ENCODE data around the gene SLC25A43.
"Not testable (repeated sequence)": the region's sequence is repeated elsewhere in the genome, so short reads cannot be mapped to it uniquely, and the experiment has no call there.

Gene SLC25A43

DNA sequence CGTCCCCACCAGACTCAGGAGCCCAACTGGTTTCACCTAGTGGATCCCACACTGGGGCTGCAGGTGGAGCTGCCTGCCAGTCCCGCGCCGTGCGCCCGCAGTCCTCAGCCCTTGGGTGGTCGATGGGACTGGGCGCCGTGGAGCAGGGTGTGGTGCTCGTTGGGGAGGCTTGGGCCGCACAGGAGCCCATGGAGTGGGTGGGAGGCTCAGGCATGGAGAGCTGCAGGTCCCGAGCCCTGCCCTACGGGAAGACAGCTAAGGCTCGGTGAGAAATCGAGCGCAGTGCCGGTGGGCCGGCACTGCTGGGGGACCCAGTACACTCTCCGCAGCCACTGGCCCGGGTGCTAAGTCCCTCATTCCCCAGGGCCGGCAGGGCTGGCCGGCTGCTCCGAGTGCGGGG lies 88.6 kb downstream of the SLC25A43 start:
- not testable (repeated sequence) for H3K27me3 Mint-ChIP-seq, H3K4me1 Mint-ChIP-seq

DNA sequence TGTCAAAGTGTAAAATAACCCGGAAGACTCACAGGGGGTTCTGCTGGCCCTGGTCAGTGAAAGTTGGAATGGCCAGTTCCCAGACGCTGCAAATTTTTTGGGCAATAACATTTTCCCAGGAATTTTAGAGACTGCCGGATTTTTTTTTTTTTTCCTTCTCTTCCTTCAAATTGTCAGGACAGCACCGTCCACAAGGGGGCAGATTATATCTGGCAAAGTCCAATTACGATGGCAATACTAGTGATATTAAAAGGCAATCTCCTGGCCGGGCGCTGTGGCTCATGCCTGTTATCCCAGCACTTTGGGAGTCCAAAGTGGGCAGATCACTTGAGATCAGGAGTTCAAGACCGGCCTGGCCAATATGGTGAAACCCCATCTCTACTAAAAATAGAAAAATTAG lies 89.6 kb downstream of the SLC25A43 start:
- Mint-ChIP-seq H3K4me3 (no peak overlapping the region), H3K9me3 (no peaks in the 10 kb centered on the region), H3K27ac (no peak overlapping the region), H3K27me3 (no peaks in the 10 kb centered on the region), H3K36me3 (no peaks in the 10 kb centered on the region), H3K4me1 (no peaks in the 10 kb centered on the region)
- CTCF ChIA-PET, result interaction anchor here (0.6 to 5.6 kb wide), 5 partner anchors 19 to 390 kb away, joined by 3 to 25 read pairs (median 3); partner anchors contain the start of gene SLC25A5
- DNase-seq, result peak; percentile 50

More for the DNA sequence above, 88.6 kb downstream of the SLC25A43 start:
- not testable (repeated sequence) for H3K36me3 Mint-ChIP-seq, H3K4me3 Mint-ChIP-seq, H3K27ac Mint-ChIP-seq, H3K9me3 Mint-ChIP-seq, DNase-seq
- CTCF ChIA-PET, result interaction anchor here (1.3 to 5.6 kb wide), 3 partner anchors 9 to 23 kb away, joined by 3 to 25 read pairs (median 13); partner anchors contain the start of gene SLC25A5

DNA sequence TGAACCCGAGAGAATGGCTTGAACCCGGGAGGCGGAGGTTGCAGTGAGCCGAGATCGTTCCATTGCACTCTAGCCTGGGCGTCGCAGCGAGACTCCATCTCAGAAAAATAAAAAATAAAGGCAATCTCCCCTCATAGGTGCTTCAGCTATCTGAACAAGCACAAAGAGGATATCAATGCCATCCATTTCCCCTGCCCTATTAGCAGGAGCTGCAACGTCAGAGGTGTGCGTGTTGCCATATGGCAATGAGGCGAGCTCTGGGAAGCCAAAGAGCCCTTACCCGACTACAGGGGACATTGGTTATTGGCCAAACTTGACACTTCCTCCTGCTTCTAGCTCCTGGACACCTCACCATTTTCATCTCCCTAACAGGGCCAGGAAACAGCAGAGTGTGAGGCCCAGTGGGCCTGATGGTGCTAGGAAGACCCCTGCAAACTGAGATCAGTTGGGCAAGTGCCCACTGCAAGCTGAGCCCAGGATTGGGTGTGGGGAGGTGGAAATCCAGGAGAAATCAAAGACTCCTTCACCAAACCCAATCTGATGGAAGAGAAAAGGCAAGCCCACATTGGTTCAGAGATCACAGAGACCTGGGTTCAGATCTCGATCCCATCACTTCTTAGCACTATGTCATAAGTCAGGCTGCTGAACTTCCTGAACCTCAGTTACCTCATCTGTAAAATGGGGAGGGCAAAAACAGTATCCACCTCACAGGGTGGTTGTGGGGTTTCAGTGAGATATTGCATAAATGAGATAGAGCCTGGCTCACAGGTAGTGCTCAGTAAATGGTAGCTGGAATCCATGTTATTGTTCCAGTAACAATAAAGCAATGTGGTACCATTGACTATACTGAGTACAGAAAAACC lies 90.3 kb downstream of the SLC25A43 start:
- no peak overlapping the region for H3K27ac Mint-ChIP-seq
- H3K4me1 Mint-ChIP-seq, result no peaks in the 10 kb centered on the region
- H3K27me3 Mint-ChIP-seq, result no peaks in the 10 kb centered on the region
- no peak for DNase-seq
- CTCF ChIA-PET, result interaction anchor here (0.9 to 5.6 kb wide), 4 partner anchors 20 to 389 kb away, joined by 3 to 25 read pairs (median 8); partner anchors contain the start of gene SLC25A5
- no peaks in the 10 kb centered on the region for H3K36me3 Mint-ChIP-seq
- no peak overlapping the region for H3K4me3 Mint-ChIP-seq
- H3K9me3 Mint-ChIP-seq, result no peaks in the 10 kb centered on the region

DNA sequence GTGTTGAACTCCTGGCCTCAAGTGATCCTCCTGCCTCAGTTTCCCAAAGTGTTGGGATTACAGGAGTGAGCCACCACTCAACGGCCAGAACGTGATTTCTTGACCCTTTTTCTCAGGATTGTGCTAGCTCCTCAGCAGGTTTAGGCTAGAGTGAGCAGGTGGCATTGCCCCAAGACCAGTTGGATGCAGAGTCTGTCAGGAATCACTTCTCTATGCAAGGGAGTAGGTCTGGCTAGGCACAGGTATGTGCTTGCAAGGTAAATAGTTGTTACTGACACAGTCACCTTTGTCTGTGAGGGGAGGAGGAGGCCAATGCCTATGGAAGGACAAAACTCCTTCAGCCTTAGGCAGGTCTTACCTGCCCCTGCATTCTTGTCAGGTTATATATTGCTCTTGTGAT lies 93.3 kb downstream of the SLC25A43 start:
- Mint-ChIP-seq H3K27me3 (no peaks in the 10 kb centered on the region), H3K27ac (no peak overlapping the region), H3K4me1 (peaks cover 16% of the 10 kb centered on the region), H3K4me3 (no peak overlapping the region), H3K9me3 (no peaks in the 10 kb centered on the region), H3K36me3 (no peaks in the 10 kb centered on the region)
- DNase-seq, result no peak
- CTCF ChIA-PET, result interaction anchor here (2.5 kb wide), 1 partner anchor 10 kb away, joined by 15 read pairs; no protein-coding TSS in a partner anchor

DNA sequence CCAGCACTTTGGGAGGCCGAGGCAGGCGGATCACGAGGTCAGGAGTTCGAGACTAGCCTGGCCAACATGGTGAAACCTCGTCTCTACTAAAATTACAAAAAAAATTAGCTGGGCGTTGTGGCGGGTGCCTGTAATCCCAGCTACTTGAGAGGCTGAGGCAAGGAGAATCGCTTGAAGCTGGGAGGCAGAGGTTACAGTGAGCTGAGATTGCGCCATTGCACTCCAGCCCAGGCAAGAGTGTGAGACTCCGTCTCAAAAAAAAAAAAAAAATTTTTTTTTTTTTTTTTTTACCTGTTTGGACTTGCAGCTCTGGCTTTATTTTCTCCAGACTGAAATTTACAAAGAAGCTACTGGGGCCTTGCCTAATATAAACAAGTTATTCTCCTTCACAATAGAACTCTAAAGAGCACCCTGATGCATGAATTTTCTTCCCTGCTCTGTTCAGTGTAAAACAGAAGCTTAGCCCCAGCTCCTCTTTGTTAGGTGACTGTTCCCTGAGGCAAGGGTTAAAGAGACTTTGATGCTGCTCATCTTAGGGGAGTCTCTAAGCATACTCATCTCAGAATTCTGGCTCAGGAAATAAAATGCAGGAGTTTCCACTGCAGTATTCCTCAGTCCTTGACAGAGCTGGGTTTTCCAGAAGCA lies 94.8 kb downstream of the SLC25A43 start:
- not testable (repeated sequence) for H3K4me3 Mint-ChIP-seq, H3K27me3 Mint-ChIP-seq, DNase-seq, H3K36me3 Mint-ChIP-seq, H3K27ac Mint-ChIP-seq, H3K9me3 Mint-ChIP-seq
- H3K4me1 Mint-ChIP-seq, result peaks cover 16% of the 10 kb centered on the region
- CTCF ChIA-PET, result interaction anchor here (1.0 to 1.2 kb wide), 2 partner anchors 10 to 286 kb away, joined by 3 read pairs; no protein-coding TSS in a partner anchor

DNA sequence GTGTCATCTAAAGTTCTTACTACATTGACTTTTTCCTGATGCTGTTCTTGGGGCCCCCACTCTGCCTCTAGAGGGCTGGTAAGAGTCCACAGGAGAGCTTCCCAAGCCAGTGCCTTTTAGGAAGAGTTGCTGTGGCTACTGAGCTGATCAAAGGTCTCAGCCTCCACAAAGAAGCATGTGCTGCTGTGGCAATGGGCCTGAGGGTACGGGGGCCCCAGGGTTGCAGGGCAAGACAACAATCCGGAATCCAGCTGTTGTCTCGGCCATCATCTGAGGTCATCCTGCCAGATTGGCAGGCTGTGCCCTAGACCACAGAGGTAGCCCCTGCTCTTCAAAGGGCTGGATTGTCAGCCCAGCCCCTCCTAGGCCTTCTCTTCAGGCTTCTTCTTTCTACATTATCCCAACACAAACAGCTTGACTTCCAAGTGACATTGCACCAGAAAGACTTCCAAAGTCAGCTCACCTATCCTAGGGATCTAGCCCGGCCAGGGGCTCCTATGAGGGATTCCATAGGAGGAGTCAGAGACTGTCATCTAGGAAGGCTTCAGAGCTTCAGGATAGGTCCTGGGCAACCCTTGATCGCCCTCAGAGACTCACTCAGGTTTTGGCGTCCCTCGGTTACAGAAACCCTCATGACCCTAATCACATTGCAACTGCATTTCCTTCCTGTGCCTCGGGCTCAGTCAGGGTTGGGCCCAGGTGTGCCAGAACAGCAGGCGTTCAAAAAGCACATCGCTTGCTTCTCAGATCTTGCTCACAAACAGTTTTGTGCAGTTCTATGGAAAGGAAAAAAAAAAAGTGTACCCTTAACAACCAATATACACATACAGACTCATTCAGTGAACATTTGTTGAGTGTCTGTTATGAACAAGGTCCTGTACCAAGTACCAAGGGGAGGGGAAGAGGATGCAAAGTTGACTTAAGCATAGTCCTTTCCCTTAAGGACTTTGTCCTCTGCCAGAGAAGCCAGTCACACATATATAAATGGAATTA lies 96.9 kb downstream of the SLC25A43 start:
- no peaks in the 10 kb centered on the region for H3K27me3 Mint-ChIP-seq
- CTCF ChIA-PET, result interaction anchor here (1.1 to 2.7 kb wide), 2 partner anchors 13 to 20 kb away, joined by 4 to 9 read pairs; no protein-coding TSS in a partner anchor
- H3K4me1 Mint-ChIP-seq, result peaks cover 16% of the 10 kb centered on the region
- no peak overlapping the region for H3K4me3 Mint-ChIP-seq
- peak; percentile 27 for DNase-seq
- no peaks in the 10 kb centered on the region for H3K36me3 Mint-ChIP-seq
- H3K27ac Mint-ChIP-seq, result peak overlapping the region; percentile 29
- no peaks in the 10 kb centered on the region for H3K9me3 Mint-ChIP-seq

DNA sequence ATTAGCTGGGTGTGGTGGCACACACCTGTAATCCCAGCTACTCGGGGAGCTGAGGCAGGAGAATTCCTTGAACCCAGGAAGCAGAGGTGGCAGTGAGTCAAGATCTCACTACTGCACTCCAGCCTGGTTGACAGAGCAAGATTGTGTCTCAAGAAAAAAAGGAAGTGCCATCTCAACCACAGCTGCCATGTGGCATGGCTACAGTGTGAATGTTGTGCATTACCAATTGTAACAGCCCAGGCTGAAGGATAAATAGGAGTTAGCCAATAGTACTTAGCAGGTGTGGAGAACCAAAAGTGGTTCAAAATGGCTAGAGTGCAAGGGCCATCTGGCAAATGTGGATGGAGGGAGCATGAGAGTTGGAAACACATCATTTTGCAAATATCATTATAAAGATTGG lies 98.0 kb downstream of the SLC25A43 start:
- H3K27me3 Mint-ChIP-seq, result no peaks in the 10 kb centered on the region
- DNase-seq, result no peak
- H3K27ac Mint-ChIP-seq, result no peak overlapping the region
- peaks cover 23% of the 10 kb centered on the region for H3K4me1 Mint-ChIP-seq
- H3K9me3 Mint-ChIP-seq, result no peaks in the 10 kb centered on the region
- CTCF ChIA-PET, result interaction anchor here (0.6 to 2.7 kb wide), 3 partner anchors 9 to 15 kb away, joined by 3 to 9 read pairs (median 3); no protein-coding TSS in a partner anchor
- no peaks in the 10 kb centered on the region for H3K36me3 Mint-ChIP-seq
- H3K4me3 Mint-ChIP-seq, result no peak overlapping the region

DNA sequence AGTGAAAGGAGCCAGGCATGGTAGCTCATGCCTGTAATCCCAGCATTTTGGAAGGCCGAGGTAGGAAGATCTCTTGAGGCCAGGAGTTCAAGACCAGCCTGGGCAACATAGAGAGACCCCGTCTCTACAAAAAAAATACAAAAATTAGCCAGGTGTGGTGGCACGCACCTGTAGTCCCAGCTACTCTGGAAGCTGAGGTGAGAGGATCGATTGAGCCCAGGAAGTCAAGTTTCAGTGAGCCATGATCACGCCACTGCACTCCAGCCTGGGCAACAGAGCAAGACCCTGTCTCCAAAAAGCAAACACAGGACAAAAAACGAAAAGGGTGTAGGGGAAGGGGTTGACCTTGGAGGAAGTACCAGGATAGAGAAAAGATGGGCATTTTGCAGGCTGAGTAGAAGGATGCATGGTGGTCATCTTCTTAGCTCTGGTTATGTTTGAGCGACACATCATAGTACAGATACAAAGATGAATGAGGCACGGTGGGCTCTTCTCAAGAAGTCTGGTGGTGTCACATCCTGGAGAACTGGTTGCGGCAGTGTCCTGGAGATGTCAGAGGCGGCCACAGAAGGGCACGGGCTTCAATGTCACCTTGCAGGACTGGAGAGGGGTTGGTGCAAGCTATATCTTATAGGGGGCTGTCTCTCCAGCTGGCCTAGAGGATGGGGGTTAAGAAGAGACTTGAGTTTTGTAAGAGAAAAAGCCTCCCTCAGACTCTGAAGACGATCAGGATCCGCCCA lies 101.1 kb downstream of the SLC25A43 start:
- no peak overlapping the region for H3K27ac Mint-ChIP-seq
- no peaks in the 10 kb centered on the region for H3K36me3 Mint-ChIP-seq
- H3K9me3 Mint-ChIP-seq, result no peaks in the 10 kb centered on the region
- CTCF ChIA-PET, result no interaction called here
- no peaks in the 10 kb centered on the region for H3K27me3 Mint-ChIP-seq
- no peak overlapping the region for H3K4me3 Mint-ChIP-seq
- peaks cover 32% of the 10 kb centered on the region for H3K4me1 Mint-ChIP-seq
- DNase-seq, result no peak

DNA sequence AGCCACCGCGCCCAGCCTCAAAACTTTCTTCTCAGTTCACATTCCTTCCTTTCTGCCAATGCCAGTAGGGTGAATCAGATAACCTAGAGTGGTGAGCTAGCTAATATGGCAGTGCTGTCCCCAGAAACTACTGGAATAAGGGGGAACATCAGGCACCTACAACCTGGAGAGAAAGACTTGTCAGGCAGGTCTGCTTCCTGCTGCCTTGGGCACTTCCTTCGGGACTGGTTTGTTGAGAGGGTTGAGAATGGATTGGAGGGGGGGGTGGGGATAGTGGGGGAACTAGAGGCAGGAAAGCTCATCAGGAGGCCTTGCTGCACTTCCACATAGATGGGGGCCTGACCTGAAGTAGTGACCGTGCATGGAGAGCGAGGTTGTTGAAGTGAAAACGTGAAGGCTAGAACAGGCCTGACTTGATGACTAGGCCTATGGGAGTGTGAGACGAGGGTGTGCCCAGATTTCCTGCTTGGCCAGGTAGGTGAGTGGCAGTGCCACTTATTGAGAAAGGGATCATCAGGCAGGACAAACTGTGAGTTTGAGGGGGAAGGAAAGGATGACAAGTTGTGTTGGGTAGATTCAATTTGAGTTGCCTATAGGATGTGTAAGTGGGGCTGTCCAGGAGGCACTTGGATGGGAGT lies 102.5 kb downstream of the SLC25A43 start:
- Mint-ChIP-seq H3K27me3 (no peaks in the 10 kb centered on the region), H3K9me3 (no peaks in the 10 kb centered on the region), H3K27ac (no peak overlapping the region), H3K36me3 (no peaks in the 10 kb centered on the region), H3K4me3 (no peak overlapping the region), H3K4me1 (peaks cover 24% of the 10 kb centered on the region)
- CTCF ChIA-PET, result no interaction called here
- DNase-seq, result no peak

DNA sequence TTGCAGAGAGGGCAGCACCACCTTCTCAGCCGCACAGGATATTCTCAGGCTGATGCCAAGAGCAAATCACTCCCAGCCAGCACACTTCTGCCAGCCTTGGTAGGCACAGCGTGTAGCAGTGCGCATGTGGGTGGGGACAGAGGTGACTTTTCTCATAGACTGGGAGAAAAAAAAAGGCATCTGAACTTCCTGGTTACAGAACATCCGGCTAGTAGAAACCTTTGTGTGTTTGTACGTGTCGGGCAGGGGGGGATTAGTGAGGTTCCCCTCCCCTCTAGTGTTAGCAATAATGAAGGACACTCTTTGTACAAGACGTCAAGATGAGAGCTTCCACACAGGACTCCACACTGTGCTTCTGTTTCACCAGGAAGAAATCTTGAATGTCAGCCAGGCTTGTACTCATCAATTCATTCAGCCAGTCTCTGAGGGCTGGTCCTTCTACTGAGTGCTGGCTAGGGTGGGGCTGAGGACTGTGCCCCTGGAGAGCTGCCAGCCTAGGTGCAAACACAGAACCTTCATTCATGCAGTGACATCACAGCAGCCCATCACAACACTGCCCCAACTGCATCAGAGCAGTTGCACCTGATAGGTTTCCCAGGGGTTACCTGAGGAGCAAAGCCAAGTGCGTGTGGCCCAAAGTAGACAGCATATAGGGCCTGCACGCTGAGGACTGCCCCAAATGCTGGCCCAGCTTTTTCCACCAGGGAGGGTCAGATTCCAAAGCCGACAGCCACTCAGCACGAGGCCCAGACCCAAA lies 103.8 kb downstream of the SLC25A43 start:
- peaks cover 17% of the 10 kb centered on the region for H3K4me1 Mint-ChIP-seq
- DNase-seq, result peak; percentile 47
- peak overlapping the region; percentile 73 for H3K27ac Mint-ChIP-seq
- no peaks in the 10 kb centered on the region for H3K36me3 Mint-ChIP-seq
- CTCF ChIA-PET, result interaction anchor here (0.7 to 0.8 kb wide), 2 partner anchors 17 to 20 kb away, joined by 3 read pairs; no protein-coding TSS in a partner anchor
- no peak overlapping the region for H3K4me3 Mint-ChIP-seq
- peaks cover 4% of the 10 kb centered on the region for H3K27me3 Mint-ChIP-seq
- no peaks in the 10 kb centered on the region for H3K9me3 Mint-ChIP-seq

DNA sequence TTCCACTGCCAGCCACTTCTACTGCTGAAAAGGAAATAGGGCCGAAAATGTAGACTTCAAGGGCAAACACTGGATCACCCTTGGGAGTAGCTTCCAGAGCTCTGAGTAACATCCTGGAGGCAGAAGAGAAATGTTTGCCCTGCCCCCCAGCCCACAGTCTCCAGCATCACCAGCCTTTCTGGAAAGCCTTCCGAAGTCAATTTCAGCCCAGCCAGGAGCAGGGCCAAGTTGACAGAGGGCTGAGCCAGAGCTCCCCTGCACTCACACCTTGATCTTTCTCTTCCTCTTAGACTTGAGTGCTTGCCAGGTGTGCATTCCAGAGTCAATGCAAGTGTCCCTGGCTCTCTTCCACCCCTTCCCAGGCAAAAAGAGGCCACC lies 104.3 kb downstream of the SLC25A43 start:
- CTCF ChIA-PET, result interaction anchor here (0.7 to 1.2 kb wide), 3 partner anchors 17 to 44 kb away, joined by 3 read pairs; no protein-coding TSS in a partner anchor
- Mint-ChIP-seq H3K36me3 (no peaks in the 10 kb centered on the region), H3K9me3 (no peaks in the 10 kb centered on the region), H3K27ac (no peak overlapping the region), H3K27me3 (peaks cover 4% of the 10 kb centered on the region), H3K4me3 (no peak overlapping the region), H3K4me1 (peaks cover 17% of the 10 kb centered on the region)
- DNase-seq, result no peak
